H9 (cell line): ENCODE measurements around the gene TTC9B. TPM values are rescaled to one million over a fixed set of nuclear protein-coding genes. Genes with fewer than 3 reads are reported as not detected.
A peak's percentile ranks its signal among the peaks of the same experiment; 100 is the strongest.

ENCODE experiments used
- DNase-seq: peaks from one replicate; pipeline ENCODE4 v3.0.0-alpha.2; 2017
- H2AFZ ChIP-seq: one replicate; pipeline ENCODE4 v1.6.1; 2013; ENCODE audit warnings: mild to moderate bottlenecking, low read length, control low read depth, moderate library complexity
- H2AK5ac ChIP-seq: 2 replicates; pipeline ENCODE4 v1.6.1; 2013; ENCODE audit warnings: low read length, control low read depth, mixed read lengths; ENCODE audit not compliant: insufficient read length
- H2BK120ac ChIP-seq: one replicate; pipeline ENCODE4 v1.6.1; 2013; ENCODE audit warnings: low read depth, mild to moderate bottlenecking, low read length, control low read depth, inconsistent platforms; ENCODE audit not compliant: poor library complexity, severe bottlenecking
- H2BK12ac ChIP-seq: 2 replicates; pipeline ENCODE4 v1.6.1; 2013; ENCODE audit warnings: low read length, control low read depth, mixed read lengths, low read depth; ENCODE audit not compliant: insufficient read length
- H2BK15ac ChIP-seq: 2 replicates; pipeline ENCODE4 v1.6.1; 2013; ENCODE audit warnings: low read depth, low read length, control low read depth
- H2BK20ac ChIP-seq: one replicate; pipeline ENCODE4 v1.6.1; 2013; ENCODE audit warnings: low read depth, mild to moderate bottlenecking, low read length, control low read depth, inconsistent platforms; ENCODE audit not compliant: poor library complexity, severe bottlenecking
- H2BK5ac ChIP-seq: 2 replicates; pipeline ENCODE4 v1.6.1; 2013; ENCODE audit warnings: low read length, control low read depth, mixed read lengths; ENCODE audit not compliant: insufficient read length
- H3K14ac ChIP-seq: 2 replicates; pipeline ENCODE4 v1.6.1; 2013; ENCODE audit warnings: low read length, control low read depth; ENCODE audit not compliant: insufficient read depth
- H3K18ac ChIP-seq: 2 replicates; pipeline ENCODE4 v1.6.1; 2013; ENCODE audit warnings: low read depth, mild to moderate bottlenecking, mixed read lengths, low read length, control low read depth; ENCODE audit not compliant: insufficient read length
- H3K23ac ChIP-seq: 2 replicates; pipeline ENCODE4 v1.6.1; 2013; ENCODE audit warnings: low read length, control low read depth, mixed read lengths, low read depth; ENCODE audit not compliant: insufficient read length
- H3K23me2 ChIP-seq: 2 replicates; pipeline ENCODE4 v1.6.1; 2013; ENCODE audit warnings: low read depth, mild to moderate bottlenecking, mixed read lengths, low read length, control low read depth; ENCODE audit not compliant: insufficient read length, poor library complexity, severe bottlenecking
- H3K27ac ChIP-seq: 2 replicates; pipeline ENCODE4 v1.5.1; 2013; ENCODE audit warnings: low read length, control low read depth, mixed read lengths, low read depth; ENCODE audit not compliant: insufficient read length
- H3K27me3 ChIP-seq: 2 replicates; pipeline ENCODE4 v1.6.1; 2013; ENCODE audit warnings: low read length, control low read depth, inconsistent platforms; ENCODE audit not compliant: insufficient read depth
- H3K4ac ChIP-seq: 2 replicates; pipeline ENCODE4 v1.6.1; 2013; ENCODE audit warnings: low read depth, mild to moderate bottlenecking, control low read depth, inconsistent platforms, low read length, moderate library complexity
- H3K4me1 ChIP-seq: 2 replicates; pipeline ENCODE4 v1.6.1; 2013; ENCODE audit warnings: low read length, control low read depth, inconsistent platforms; ENCODE audit not compliant: insufficient read depth
- H3K4me2 ChIP-seq: 2 replicates; pipeline ENCODE4 v1.6.1; 2013; ENCODE audit warnings: low read length, control low read depth, mixed read lengths; ENCODE audit not compliant: insufficient read length, insufficient read depth
- H3K56ac ChIP-seq: 2 replicates; pipeline ENCODE4 v1.6.1; 2013; ENCODE audit warnings: low read depth, mild to moderate bottlenecking, mixed read lengths, low read length, control low read depth; ENCODE audit not compliant: insufficient read length
- H3K79me1 ChIP-seq: 2 replicates; pipeline ENCODE4 v1.6.1; 2013; ENCODE audit warnings: low read depth, mild to moderate bottlenecking, moderate library complexity, low read length, control low read depth, inconsistent platforms; ENCODE audit not compliant: insufficient read depth, poor library complexity, severe bottlenecking
- H3K79me2 ChIP-seq: 2 replicates; pipeline ENCODE4 v1.6.1; 2013; ENCODE audit warnings: low read length, control low read depth, inconsistent platforms; ENCODE audit not compliant: insufficient read depth
- H3K9ac ChIP-seq: 2 replicates; pipeline ENCODE4 v1.6.1; 2013; ENCODE audit warnings: low read length, control low read depth, mixed read lengths; ENCODE audit not compliant: insufficient read length; ENCODE audit errors: extremely low read depth
- H3K9me3 ChIP-seq: one replicate; pipeline ENCODE4 v1.6.1; 2013; ENCODE audit warnings: low read depth, low read length, inconsistent platforms; ENCODE audit not compliant: control insufficient read depth
- H3T11ph ChIP-seq: one replicate; pipeline ENCODE4 v1.6.1; 2013; ENCODE audit warnings: mild to moderate bottlenecking, low read length, control low read depth, inconsistent platforms
- H4K20me1 ChIP-seq: one replicate; pipeline ENCODE4 v1.6.1; 2013; ENCODE audit not compliant: control insufficient read depth, insufficient read length, insufficient read depth
- H4K5ac ChIP-seq: 2 replicates; pipeline ENCODE4 v1.6.1; 2013; ENCODE audit warnings: low read depth, mild to moderate bottlenecking, mixed read lengths, low read length, control low read depth; ENCODE audit not compliant: insufficient read length
- H4K8ac ChIP-seq: replicated peaks from 2 replicates; pipeline ENCODE4 v1.6.1; 2013; ENCODE audit warnings: low read length, control low read depth, mixed read lengths, low read depth; ENCODE audit not compliant: insufficient read length
- H4K91ac ChIP-seq: 2 replicates; pipeline ENCODE4 v1.6.1; 2013; ENCODE audit warnings: low read depth, mild to moderate bottlenecking, moderate library complexity, mixed read lengths, low read length, control low read depth; ENCODE audit not compliant: insufficient read length
- H3K27ac Mint-ChIP-seq, 3 experiments: 2 replicates in 2 of 3; 3 replicates in 1 of 3; pipeline ENCODE4 v1.8.0; 2020 to 2021; ENCODE audit warnings: mixed read lengths in 3 of 3, mild to moderate bottlenecking in 1 of 3, moderate library complexity in 1 of 3
- H3K27me3 Mint-ChIP-seq: 2 replicates; pipeline ENCODE4 v1.8.0; 2021; ENCODE audit warnings: low read depth, mild to moderate bottlenecking, moderate library complexity, mixed read lengths
- H3K36me3 Mint-ChIP-seq, 3 experiments: 2 replicates in 2 of 3; 3 replicates in 1 of 3; pipeline ENCODE4 v1.8.0; 2020 to 2021; ENCODE audit warnings: low read depth in 3 of 3, mixed read lengths in 3 of 3; ENCODE audit not compliant: insufficient read depth in 1 of 3
- H3K4me1 Mint-ChIP-seq, 2 experiments: 2 replicates each; pipeline ENCODE4 v1.8.0; 2020; ENCODE audit warnings: mixed read lengths in 2 of 2
- H3K4me3 Mint-ChIP-seq, 2 experiments: 2 replicates in 1 of 2; 3 replicates in 1 of 2; pipeline ENCODE4 v1.8.0; 2020 to 2021; ENCODE audit warnings: mild to moderate bottlenecking in 2 of 2, mixed read lengths in 2 of 2, moderate library complexity in 1 of 2
- H3K9me3 Mint-ChIP-seq, 2 experiments: 2 replicates in 1 of 2; 3 replicates in 1 of 2; pipeline ENCODE4 v1.8.0; 2020; ENCODE audit warnings: mild to moderate bottlenecking in 2 of 2, mixed read lengths in 2 of 2, moderate library complexity in 1 of 2
- WGBS: extraction: QIAGEN DNeasy Blood & Tissue Kit; methylation state at CpG from one replicate; pipeline ENCODE4 v1.1.7; 2013; ENCODE audit warnings: missing lambda C conversion rate, low lambda C conversion rate, mixed read lengths; ENCODE audit not compliant: insufficient read length; ENCODE audit errors: extremely low coverage; 5-methylcytosine and 5-hydroxymethylcytosine counted together
- total RNA-seq: library from RNA; stranded (reverse); gene quantifications from 2 replicates; pipeline ENCODE4 v1.2.1, GENCODE V29; 2021
- TF ChIP-seq, protein P1 (sequence below): fragments of 200-600 bp; sonication (generic); conservative IDR thresholded peaks from 3 replicates; pipeline ENCODE4 v1.8.0; 2021; ENCODE audit warnings: antibody characterized with exemption, mild to moderate bottlenecking

The TTC9B gene
- total RNA-seq, 1 experiment from 2014 or later = 0.15 TPM

DNA sequence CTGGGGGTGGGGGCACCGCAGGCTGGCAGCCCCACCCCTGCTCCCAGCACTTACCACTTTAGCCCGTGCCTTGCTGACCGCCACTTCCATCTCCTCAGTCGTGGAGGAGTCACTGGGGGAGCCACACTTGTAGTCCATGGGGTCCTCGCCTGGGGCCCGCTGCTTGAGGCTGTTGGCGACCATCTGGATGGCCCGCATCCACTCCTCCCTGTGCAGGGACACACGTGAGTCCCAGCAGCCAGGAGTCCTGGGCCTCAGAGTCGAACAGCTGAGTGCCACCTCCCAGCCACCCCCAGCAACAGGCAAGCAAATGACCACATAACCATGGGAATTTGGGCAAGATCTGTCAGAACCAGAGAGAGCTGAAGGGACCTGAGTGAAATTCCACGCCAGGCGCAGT is 24.3 kb upstream of the TTC9B start:
- H3K79me2 ChIP-seq = no peaks in the 10 kb centered on the region; the same call in 1 of the 2 replicates
- no peak overlapping the region for H4K8ac ChIP-seq
- no peak overlapping the region for H3K4me2 ChIP-seq
- H3K56ac ChIP-seq = no peak overlapping the region
- no peaks in the 10 kb centered on the region for H4K20me1 ChIP-seq
- Mint-ChIP-seq H3K4me1 (peaks cover 4 to 8% of the 10 kb centered on the region in 2 experiments; a peak in 2 of 4 replicates), H3K27me3 (no peaks in the 10 kb centered on the region), H3K9me3 (no peaks in the 10 kb centered on the region), H3K27ac (peak overlapping the region in 2 of 3 experiments; percentile 44 to 83; a peak in 1 of 7 replicates), H3K36me3 (peaks cover 0 to 41% (median 26%) of the 10 kb centered on the region in 3 experiments; a peak in 5 of 7 replicates), H3K4me3 (no peak overlapping the region)
- WGBS = no CpG with 5 or more reads among the region's 12 CpGs
- H2BK20ac ChIP-seq = no peak overlapping the region
- H3K9ac ChIP-seq = no peak overlapping the region
- no peak overlapping the region for H4K91ac ChIP-seq
- no peak overlapping the region for H2BK15ac ChIP-seq
- H3K14ac ChIP-seq = no peak overlapping the region
- H3K4ac ChIP-seq = no peak overlapping the region
- no peak overlapping the region for H4K5ac ChIP-seq
- H3K23me2 ChIP-seq = no peaks in the 10 kb centered on the region
- H2BK5ac ChIP-seq = no peak overlapping the region
- H3T11ph ChIP-seq = no peak overlapping the region
- H2BK12ac ChIP-seq = no peak overlapping the region
- no peaks in the 10 kb centered on the region; the same call in 1 of the 2 replicates for H3K4me1 ChIP-seq
- no peaks in the 10 kb centered on the region for H3K27me3 ChIP-seq
- no peak for DNase-seq
- no peak overlapping the region for H2BK120ac ChIP-seq
- H2AK5ac ChIP-seq = no peak overlapping the region
- no peak overlapping the region for H3K18ac ChIP-seq
- H2AFZ ChIP-seq = no peak overlapping the region
- H3K9me3 ChIP-seq = no peaks in the 10 kb centered on the region
- H3K27ac ChIP-seq = no peak overlapping the region
- TF ChIP-seq, protein P1, sequence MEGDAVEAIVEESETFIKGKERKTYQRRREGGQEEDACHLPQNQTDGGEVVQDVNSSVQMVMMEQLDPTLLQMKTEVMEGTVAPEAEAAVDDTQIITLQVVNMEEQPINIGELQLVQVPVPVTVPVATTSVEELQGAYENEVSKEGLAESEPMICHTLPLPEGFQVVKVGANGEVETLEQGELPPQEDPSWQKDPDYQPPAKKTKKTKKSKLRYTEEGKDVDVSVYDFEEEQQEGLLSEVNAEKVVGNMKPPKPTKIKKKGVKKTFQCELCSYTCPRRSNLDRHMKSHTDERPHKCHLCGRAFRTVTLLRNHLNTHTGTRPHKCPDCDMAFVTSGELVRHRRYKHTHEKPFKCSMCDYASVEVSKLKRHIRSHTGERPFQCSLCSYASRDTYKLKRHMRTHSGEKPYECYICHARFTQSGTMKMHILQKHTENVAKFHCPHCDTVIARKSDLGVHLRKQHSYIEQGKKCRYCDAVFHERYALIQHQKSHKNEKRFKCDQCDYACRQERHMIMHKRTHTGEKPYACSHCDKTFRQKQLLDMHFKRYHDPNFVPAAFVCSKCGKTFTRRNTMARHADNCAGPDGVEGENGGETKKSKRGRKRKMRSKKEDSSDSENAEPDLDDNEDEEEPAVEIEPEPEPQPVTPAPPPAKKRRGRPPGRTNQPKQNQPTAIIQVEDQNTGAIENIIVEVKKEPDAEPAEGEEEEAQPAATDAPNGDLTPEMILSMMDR = no peak
- no peak overlapping the region for H3K23ac ChIP-seq
- H3K79me1 ChIP-seq = no peaks in the 10 kb centered on the region
